Stimulated activated CD4-positive, alpha-beta T cell treated with anti-CD3 and anti-CD28 coated beads, Interleukin-4, amount 100 ng/mL, for 1 hour (primary cell): ENCODE measurements around the gene CALM1.

Experiments
- DNase-seq: peaks from one replicate; pipeline ENCODE4 v3.0.0-alpha.2; 2020

The CALM1 gene

DNA sequence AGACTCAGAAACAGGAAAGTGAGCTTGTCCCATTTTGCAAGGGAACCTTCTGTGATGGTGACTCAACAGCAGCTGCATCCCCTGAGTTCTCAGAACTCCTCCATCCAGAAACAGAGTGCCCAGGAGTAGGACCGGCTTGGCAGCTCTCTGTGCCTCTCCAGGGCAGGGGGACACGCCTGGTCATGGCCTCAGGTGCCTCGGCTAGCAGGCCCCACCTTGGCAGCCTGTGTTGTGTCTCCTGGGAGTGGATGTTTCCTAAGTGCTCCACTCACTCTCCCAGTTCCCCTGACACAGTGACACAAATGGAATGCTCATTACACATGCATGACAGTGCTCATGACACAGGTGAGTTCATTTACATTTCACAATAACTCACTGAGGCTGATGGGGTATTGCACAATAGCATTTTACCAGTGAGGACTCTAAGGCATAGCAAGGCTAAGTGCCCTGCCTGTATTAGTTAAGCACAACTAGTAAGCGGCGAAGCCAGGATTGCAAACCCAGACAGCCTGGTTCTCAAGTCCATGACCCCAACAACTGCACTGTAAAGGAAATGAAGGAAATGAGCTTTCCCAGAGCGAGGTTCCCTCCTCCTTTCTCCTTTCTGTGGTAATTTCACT, 47.4 kb downstream of the CALM1 start:
- DNase-seq, result no peak

DNA sequence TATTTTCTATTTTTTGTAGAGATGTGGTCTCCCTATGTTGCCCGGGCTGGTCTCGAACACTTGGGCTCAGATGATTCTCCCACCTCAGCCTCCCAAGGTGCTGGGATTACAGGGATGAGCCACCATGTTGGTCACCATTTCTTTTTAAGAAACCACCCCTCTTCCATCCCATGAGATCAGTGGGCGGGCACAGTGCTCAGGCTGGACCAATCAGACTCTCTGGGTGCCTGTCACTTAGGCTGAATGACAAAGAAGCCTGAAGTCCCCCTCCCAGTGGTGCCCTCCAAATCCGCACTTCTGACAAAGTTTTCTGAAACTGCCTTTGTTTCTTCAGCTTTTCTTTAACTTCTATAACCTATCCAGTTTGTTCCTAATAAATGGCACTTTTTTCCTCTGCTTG, 48.2 kb downstream of the CALM1 start:
- no peak for DNase-seq

DNA sequence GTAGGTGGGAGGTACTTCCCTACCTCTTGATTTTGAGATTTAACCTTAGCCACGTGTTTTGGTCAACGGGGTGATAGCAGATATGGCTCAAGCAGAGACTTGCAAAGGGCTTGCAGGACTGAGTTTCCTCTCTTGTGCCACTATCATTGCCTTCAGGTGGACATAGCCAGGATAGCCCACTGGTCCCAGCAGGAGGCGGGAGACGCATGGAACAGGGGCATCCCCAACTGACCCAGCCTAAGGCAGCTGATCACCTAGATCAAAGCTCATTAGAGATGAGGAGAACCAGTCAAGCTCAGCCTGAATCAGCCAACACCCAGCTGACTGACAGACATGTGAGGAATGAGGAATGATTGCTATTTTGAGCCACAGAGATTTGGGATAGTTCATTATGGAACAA, 49.6 kb downstream of the CALM1 start:
- no peak for DNase-seq

DNA sequence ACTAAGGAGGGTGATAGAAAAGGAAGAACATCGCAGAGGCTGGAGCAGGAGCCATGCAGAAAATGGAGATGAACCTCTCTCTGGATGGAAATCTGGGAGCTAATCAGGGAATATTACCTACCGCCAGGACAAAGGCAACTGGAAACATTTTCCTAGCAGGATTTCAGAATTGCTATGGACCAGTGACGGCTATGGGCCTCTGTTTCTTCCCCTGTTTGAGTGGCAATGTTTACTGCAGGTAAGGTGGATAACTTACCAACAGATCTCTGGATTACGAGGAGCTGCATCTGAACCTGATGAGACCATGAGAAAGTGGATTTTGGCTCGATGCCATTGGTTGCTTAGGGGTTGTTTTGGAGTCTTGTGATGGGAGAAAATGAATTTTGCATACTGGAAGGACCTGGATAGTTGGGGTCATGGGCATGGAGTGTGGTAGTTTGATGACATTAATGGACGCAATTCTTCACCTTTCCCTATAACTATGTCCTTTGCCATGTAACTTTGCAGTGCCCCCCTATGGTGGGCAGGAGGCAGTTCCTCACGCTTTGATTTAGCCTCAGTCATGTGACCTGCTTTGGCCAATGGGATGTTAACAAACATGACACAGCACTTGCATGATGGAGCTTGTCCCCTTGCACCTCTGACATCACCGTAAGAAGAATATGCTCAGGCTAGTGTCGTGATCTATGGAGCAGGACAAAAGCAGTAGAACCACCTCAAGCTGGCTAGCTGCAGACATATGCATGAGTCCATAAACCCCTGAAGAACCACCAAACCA, 51.1 kb downstream of the CALM1 start:
- no peak for DNase-seq

DNA sequence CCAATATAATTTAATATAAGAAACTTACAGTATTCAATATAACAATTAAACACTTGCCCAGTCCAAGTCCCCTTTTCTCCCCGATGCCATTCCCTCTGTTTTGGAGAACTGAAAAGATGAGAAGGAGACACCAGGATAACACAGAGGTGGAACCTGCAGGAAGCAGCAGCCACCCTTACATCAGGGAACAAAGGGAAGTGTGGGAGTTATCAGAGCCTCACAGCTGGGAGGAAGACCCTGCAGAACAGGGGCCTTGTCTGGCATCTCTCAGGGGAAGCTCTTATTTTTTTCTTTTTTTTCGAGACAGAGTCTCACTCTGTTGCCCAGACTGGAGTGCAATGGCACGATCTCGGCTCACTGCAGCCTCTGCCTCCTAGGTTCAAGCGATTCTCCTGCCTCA, 52.6 kb downstream of the CALM1 start:
- DNase-seq, result no peak

DNA sequence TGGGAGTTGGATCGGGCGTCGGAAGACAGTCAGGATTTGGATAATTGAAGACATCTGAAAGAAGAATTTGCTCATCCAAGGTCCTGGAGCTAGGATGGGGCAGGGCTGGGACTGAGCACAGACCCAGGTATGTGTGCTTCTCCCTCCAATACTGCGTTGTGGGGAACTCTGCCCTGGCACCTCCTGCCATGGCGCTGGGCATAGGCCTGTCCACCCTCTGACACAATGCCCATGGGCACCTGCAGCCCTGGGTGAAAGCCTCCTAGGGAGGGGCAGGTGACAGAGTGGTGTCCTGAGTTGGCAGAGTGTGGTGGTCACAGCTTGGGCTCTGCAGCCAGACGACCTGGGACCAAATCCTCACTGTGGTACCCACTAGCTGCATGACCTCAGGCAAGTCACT, 53.3 kb downstream of the CALM1 start:
- no peak for DNase-seq

DNA sequence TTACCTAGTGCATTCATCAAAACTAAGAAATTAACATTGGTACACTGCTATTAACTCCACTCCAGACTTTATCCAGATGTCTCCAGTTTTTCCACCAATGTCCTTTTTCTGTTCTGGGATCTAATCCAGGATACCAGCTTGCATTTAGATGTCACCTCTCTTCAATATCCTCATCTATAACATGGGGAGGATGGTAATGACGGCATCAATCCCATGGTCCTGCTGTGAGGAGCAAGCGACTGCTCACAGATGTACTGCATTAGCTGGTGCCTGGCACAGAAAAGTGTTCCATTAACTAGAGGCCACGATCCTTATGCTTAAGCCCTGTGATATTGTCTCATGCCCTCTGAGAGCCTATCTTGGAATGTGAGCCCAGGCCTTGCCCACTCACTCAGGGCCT, 53.8 kb downstream of the CALM1 start:
- DNase-seq, result no peak

DNA sequence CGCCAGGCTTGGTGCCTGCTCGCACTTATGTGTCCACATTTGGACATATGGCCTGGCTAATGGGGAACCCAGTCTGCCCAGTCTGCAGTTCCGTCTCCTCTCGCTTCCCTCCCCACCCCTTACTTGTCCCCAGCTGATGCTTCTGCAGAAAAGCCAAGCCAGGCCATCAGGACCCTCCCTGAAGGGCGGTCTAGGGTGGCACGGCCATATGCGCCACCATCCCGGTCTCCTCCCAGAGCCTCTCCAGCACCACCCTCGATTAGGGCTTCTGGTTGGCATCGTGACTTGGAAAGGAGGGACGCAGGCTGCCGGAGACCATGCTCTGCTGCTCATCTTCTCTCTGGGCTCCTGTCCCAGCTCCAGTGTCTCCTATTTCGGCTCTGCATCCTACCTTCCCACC, 54.6 kb downstream of the CALM1 start:
- no peak for DNase-seq

DNA sequence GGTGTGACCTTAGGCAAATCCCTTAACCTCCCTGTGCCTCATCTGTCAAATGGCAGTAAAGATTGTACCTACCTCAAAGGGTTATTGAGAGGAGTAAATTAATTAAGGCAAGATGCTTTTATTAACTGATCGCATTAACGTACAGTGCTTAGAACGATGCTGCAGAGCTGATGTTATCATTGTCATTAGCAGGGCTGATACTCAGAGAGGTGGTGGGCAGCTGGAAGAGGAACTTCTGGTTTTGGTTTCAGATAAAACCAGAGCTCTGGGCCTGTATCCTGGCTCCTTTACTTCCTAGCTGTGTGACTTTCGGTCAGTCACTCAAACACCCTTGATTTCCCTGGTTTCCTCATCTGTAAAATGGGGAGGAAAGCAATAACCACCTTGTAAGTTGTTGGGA, 55.1 kb downstream of the CALM1 start:
- DNase-seq, result no peak

DNA sequence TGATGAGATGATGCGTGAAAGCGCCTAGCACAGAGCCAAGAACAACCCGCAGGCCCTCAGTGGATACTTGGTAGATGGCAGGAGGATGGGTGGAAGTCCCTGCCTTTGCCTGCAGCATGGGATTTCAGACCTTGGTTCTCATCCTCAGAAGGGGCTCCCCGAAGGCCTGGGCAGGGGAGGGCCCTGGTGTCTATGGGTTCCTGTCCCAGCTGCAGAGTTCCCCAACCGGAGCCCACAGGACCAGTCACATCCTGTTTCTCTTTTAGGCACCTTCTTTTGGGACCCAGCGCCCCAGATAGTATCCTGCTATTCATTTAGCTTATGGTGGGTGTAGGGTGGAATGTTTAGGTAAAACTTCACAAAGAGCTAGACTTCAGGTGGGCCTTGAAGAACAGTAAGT, 55.5 kb downstream of the CALM1 start:
- no peak for DNase-seq

DNA sequence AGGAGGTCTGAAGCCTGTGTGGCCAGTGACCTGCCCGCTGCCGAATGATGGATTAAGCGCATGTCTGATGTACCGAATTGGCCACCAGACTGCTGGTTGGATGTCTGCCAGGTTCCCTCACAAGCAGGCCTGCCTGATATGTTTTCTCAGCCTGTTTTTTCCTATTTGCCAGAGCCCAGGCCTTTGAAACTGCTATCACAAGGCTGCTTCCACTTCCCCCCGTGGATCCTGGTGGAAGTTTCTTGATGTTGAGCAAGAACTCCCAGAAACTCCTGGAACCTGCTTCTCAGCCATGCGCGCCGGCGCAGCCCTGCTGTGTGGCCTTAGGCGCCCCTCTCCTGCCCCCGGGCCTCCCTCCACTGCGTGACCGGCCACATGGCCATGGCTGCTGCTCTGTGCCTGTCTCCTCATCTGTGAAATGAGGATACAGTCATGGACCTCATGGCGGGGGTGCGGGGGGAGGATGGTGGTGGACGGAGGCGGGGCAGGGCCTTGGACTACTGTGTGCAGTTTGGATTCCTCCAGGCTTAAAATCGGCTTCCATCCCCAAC, 56.6 kb downstream of the CALM1 start:
- no peak for DNase-seq

DNA sequence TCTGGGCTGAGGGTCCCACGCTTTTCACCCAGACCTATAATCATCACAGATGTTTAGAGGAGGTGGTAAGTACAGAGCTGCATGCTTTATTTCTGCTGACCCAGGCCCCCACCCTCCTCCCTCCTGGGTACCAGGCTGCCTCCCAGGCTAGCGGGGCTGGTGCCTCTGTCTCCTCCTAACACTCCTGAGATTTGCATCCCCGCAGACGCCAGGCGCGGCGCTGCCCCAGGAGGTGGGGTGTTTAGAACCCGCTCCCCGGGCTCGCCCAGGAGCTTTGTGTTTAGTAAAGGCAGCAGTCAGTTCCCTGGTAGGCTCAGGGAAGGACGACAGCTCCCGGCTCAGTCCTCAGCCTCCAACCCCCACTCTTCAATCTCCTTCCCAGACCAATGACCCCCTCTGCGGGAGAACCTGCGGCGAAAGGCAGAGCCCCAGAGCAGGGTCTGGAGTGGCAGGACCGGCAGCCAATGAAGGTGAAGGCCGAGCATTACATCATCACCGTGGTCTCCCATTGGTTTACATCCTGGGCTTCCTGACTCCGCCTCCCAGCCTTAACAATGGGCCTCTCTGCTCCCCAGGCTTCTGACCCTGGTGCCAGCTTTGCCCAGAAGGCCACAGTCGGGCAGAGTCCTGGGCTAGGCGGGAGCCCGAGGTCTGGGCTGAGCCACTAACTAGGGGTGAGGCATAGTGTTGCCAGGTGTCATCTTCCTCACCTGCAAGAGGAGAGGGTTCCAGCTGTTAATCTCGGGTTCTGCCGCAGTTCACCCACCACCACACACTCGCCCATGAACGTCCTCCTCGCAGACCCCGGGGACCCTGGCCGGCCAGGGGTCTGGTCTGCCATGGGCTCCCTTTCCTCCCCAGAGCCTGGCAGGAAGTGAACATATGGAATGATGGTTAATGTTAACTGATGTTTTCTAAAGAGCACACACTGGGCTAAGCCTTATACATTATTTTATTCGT, 57.5 kb downstream of the CALM1 start:
- no peak for DNase-seq

DNA sequence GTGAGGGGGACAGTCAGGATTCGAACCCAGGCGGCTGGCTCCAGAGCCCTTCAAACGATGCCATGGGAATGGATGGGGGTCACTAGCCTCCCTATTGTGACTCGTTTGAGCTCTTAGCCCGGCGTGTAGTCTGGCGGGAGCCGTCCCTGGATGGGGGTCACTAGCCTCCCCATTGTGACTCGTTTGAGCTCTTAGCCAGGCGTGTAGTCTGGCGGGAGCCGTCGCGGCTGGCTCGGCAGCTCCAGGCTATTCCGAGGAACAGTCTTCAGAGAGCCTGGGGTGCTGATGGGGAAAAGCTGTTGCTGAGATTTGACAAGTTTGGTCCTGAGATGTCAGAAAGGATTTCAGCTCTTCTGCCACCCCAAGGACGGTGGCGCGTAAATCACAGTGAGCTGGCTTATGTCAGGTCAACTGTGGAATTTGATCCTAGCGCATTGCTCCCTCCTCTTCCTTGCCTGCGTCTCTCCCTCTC, 58.3 kb downstream of the CALM1 start:
- DNase-seq, result no peak

DNA sequence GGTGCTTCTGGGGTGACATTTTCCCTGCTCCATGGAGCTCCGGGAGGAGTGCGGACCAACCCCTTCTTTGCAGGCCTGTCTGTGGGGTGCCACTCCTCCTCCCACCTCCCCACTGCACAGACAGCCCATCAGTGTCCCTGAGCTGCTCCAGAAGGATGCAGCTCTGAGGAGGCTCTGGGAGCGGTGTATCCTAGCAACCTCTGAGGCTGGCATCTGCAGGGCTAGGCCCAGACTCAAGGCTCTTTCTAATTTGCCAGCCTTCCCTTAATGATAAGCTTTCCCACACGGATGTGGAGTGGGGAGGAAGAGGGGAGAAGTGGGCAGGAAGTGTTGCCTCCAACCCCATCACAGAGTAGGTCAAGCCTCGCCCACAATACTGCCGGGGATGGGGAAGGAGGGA, 59.7 kb downstream of the CALM1 start:
- no peak for DNase-seq

DNA sequence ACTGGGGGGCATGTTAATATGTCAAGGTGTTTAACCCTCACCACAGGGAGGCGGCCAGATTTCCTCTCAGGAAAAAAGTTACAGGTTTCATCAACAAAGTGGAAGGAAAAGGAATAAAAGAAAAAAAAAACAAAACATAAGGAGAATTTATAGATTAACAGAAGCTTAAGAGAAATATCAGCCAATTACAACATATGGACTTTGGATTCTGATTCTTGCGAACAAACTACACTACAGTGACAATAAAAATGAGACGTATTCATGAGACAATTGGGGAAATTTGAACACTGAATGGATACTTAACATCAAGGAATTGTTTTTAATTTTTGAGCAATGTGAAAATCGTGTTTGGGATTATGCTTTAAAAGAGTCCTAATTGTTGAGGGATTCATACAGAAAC, 60.4 kb downstream of the CALM1 start:
- DNase-seq, result no peak
